ENCODE measurements around the gene ZNF281.

Gene ZNF281

GRCh38 chr1:200437556-200438203 is 27.8 kb upstream of the ZNF281 start:
- TF ChIP-seq CTCF (IDR thresholded peaks at IDR 0.05; ENCODE audit: extremely low read depth, missing control alignments), result no peak
- DNase-seq (ENCODE audit: low spot score), result peak; percentile 31

- no peak for TF ChIP-seq CTCF (IDR thresholded peaks at IDR 0.05; ENCODE audit: extremely low read depth, missing control alignments)
- DNase-seq (ENCODE audit: low spot score), result no peak
These were observed 27.3 kb upstream of the ZNF281 start for GRCh38 chr1:200437088-200437487.

- no peak for TF ChIP-seq CTCF (IDR thresholded peaks at IDR 0.05; ENCODE audit: extremely low read depth, missing control alignments)
- no peak for DNase-seq (ENCODE audit: low spot score)
These were observed 26.6 kb upstream of the ZNF281 start for GRCh38 chr1:200436436-200436835.

GRCh38 chr1:200435200-200435780 is 25.5 kb upstream of the ZNF281 start:
- DNase-seq (ENCODE audit: low spot score), result no peak
- TF ChIP-seq CTCF (IDR thresholded peaks at IDR 0.05; ENCODE audit: extremely low read depth, missing control alignments), result no peak

- no peak for TF ChIP-seq CTCF (IDR thresholded peaks at IDR 0.05; ENCODE audit: extremely low read depth, missing control alignments)
- DNase-seq (ENCODE audit: low spot score), result no peak
These were observed 23.8 kb upstream of the ZNF281 start for GRCh38 chr1:200433586-200433985.

GRCh38 chr1:200432586-200432985 is 22.8 kb upstream of the ZNF281 start:
- no peak for TF ChIP-seq CTCF (IDR thresholded peaks at IDR 0.05; ENCODE audit: extremely low read depth, missing control alignments)
- DNase-seq (ENCODE audit: low spot score), result no peak

GRCh38 chr1:200429221-200429751 is 19.4 kb upstream of the ZNF281 start:
- DNase-seq (ENCODE audit: low spot score), result no peak
- TF ChIP-seq CTCF (IDR thresholded peaks at IDR 0.05; ENCODE audit: extremely low read depth, missing control alignments), result no peak

All from GM20000 (cell line).